ENCODE results near the gene UBAC1.
"Not testable (repeated sequence)": the region's sequence is repeated elsewhere in the genome, so short reads cannot be mapped to it uniquely, and the experiment has no call there.

Gene UBAC1

GRCh38 chr9:135956802-135957174, 4.4 kb downstream of the UBAC1 start:
- DNase-seq = no peak

- DNase-seq = no peak
Observed at GRCh38 chr9:135955934-135956801, 5.0 kb downstream of the UBAC1 start.

GRCh38 chr9:135952664-135953206, 8.4 kb downstream of the UBAC1 start:
- DNase-seq = no peak

- no peak for DNase-seq
Observed at GRCh38 chr9:135951889-135952663, 9.1 kb downstream of the UBAC1 start.

GRCh38 chr9:135951310-135951709, 9.9 kb downstream of the UBAC1 start:
- not testable (repeated sequence) for DNase-seq

- DNase-seq = not testable (repeated sequence)
Observed at GRCh38 chr9:135950841-135951240, 10.3 kb downstream of the UBAC1 start.

GRCh38 chr9:135950135-135950682, 11.0 kb downstream of the UBAC1 start:
- DNase-seq = no peak

GRCh38 chr9:135949501-135950134, 11.6 kb downstream of the UBAC1 start:
- DNase-seq = no peak

- no peak for DNase-seq
Observed at GRCh38 chr9:135948968-135949367, 12.2 kb downstream of the UBAC1 start.

- DNase-seq = no peak
Observed at GRCh38 chr9:135948446-135948845, 12.7 kb downstream of the UBAC1 start.

- DNase-seq = no peak
Observed at GRCh38 chr9:135947582-135947981, 13.6 kb downstream of the UBAC1 start.

- not testable (repeated sequence) for DNase-seq
Observed at GRCh38 chr9:135947105-135947504, 14.1 kb downstream of the UBAC1 start.

- DNase-seq = no peak
Observed at GRCh38 chr9:135946392-135946994, 14.7 kb downstream of the UBAC1 start.

GRCh38 chr9:135945969-135946368, 15.2 kb downstream of the UBAC1 start:
- no peak for DNase-seq

- no peak for DNase-seq
Observed at GRCh38 chr9:135944444-135945252, 16.5 kb downstream of the UBAC1 start.

- not testable (repeated sequence) for DNase-seq
Observed at GRCh38 chr9:135943604-135944003, 17.6 kb downstream of the UBAC1 start.

- no peak for DNase-seq
Observed at GRCh38 chr9:135941288-135941995, 19.7 kb downstream of the UBAC1 start.

GRCh38 chr9:135939351-135940265, 21.6 kb downstream of the UBAC1 start:
- DNase-seq = no peak

Data from 8988T (cell line).